Astrocyte (in vitro differentiated cells and primary cell): ENCODE data around the gene IL25. TPM values are rescaled to one million over a fixed set of nuclear protein-coding genes. Genes with fewer than 3 reads are reported as not detected.

Source experiments
- DNase-seq: peaks from one replicate; pipeline ENCODE4 v3.0.0-alpha.2; 2010; ENCODE audit warnings: low read depth
- FAIRE-seq: peaks from 2 replicates; lab custom pipeline; 2011; peaks lifted over from hg19 to GRCh38; lab: Jason Lieb, UNC
- H2AFZ ChIP-seq: 2 replicates; pipeline ENCODE4 v1.6.0; 2012; ENCODE audit warnings: low read depth, low read length, inconsistent platforms
- H3K27ac ChIP-seq: 2 replicates; pipeline ENCODE4 v1.5.1; 2011; ENCODE audit warnings: low read depth, low read length, inconsistent platforms
- H3K27me3 ChIP-seq: 2 replicates; pipeline ENCODE4 v1.6.0; 2011; ENCODE audit warnings: low read length, inconsistent platforms; ENCODE audit not compliant: insufficient read depth
- H3K36me3 ChIP-seq: 2 replicates; pipeline ENCODE4 v1.5.1; 2011; ENCODE audit warnings: low read length, inconsistent platforms; ENCODE audit not compliant: insufficient read depth
- H3K4me1 ChIP-seq: 2 replicates; pipeline ENCODE4 v1.5.1; 2011; ENCODE audit warnings: low read length, inconsistent platforms; ENCODE audit not compliant: insufficient read depth
- H3K4me2 ChIP-seq: 2 replicates; pipeline ENCODE4 v1.6.0; 2012; ENCODE audit warnings: low read length, inconsistent platforms
- H3K4me3 ChIP-seq: 2 replicates; pipeline ENCODE4 v1.5.1; 2011; ENCODE audit warnings: low read depth, mild to moderate bottlenecking, low read length, inconsistent platforms; ENCODE audit not compliant: insufficient read depth
- H3K79me2 ChIP-seq: 2 replicates; pipeline ENCODE4 v1.6.0; 2012; ENCODE audit warnings: mild to moderate bottlenecking, low read length, inconsistent platforms; ENCODE audit not compliant: insufficient read depth
- H3K9ac ChIP-seq: 2 replicates; pipeline ENCODE4 v1.6.0; 2012; ENCODE audit warnings: mild to moderate bottlenecking, low read length, inconsistent platforms
- H3K9me3 ChIP-seq: 2 replicates; pipeline ENCODE4 v1.5.1; 2012; ENCODE audit warnings: low read depth, mild to moderate bottlenecking, low read length, inconsistent platforms; ENCODE audit not compliant: insufficient read depth
- H4K20me1 ChIP-seq: 2 replicates; pipeline ENCODE4 v1.6.0; 2012; ENCODE audit warnings: low read length, inconsistent platforms; ENCODE audit not compliant: insufficient read depth
- H3K27ac Mint-ChIP-seq: one replicate; pipeline ENCODE4 v1.8.0; 2021; ENCODE audit warnings: mild to moderate bottlenecking, mixed read lengths; ENCODE audit not compliant: unreplicated experiment
- H3K27me3 Mint-ChIP-seq: one replicate; pipeline ENCODE4 v1.8.0; 2021; ENCODE audit warnings: low read depth, mixed read lengths; ENCODE audit not compliant: unreplicated experiment
- H3K36me3 Mint-ChIP-seq: one replicate; pipeline ENCODE4 v1.8.0; 2021; ENCODE audit warnings: low read depth, mixed read lengths; ENCODE audit not compliant: unreplicated experiment
- H3K4me1 Mint-ChIP-seq: one replicate; pipeline ENCODE4 v1.8.0; 2021; ENCODE audit warnings: low read depth, mixed read lengths; ENCODE audit not compliant: unreplicated experiment
- H3K4me3 Mint-ChIP-seq: one replicate; pipeline ENCODE4 v1.8.0; 2021; ENCODE audit warnings: mild to moderate bottlenecking, moderate library complexity, mixed read lengths; ENCODE audit not compliant: unreplicated experiment
- H3K9me3 Mint-ChIP-seq: one replicate; pipeline ENCODE4 v1.8.0; 2021; ENCODE audit warnings: mild to moderate bottlenecking, mixed read lengths; ENCODE audit not compliant: unreplicated experiment
- EZH2 ChIP-seq: IDR thresholded peaks from 2 replicates; pipeline ENCODE4 v1.6.1; 2012; ENCODE audit warnings: mild to moderate bottlenecking, low read length, inconsistent platforms; ENCODE audit not compliant: insufficient read depth
- total RNA-seq: library from RNA; stranded (reverse); gene quantifications from 2 replicates; pipeline ENCODE4 v1.2.1, GENCODE V29; 2021
- TF ChIP-seq, protein P1 (sequence below): IDR thresholded peaks from 2 replicates; pipeline ENCODE4 v1.5.1; 2011; ENCODE audit warnings: low read depth, mild to moderate bottlenecking, inconsistent platforms, low read length, moderate library complexity; ENCODE audit not compliant: insufficient read depth

IL25 gene
- total RNA-seq, 1 donor from 2014 or later: not detected

DNA sequence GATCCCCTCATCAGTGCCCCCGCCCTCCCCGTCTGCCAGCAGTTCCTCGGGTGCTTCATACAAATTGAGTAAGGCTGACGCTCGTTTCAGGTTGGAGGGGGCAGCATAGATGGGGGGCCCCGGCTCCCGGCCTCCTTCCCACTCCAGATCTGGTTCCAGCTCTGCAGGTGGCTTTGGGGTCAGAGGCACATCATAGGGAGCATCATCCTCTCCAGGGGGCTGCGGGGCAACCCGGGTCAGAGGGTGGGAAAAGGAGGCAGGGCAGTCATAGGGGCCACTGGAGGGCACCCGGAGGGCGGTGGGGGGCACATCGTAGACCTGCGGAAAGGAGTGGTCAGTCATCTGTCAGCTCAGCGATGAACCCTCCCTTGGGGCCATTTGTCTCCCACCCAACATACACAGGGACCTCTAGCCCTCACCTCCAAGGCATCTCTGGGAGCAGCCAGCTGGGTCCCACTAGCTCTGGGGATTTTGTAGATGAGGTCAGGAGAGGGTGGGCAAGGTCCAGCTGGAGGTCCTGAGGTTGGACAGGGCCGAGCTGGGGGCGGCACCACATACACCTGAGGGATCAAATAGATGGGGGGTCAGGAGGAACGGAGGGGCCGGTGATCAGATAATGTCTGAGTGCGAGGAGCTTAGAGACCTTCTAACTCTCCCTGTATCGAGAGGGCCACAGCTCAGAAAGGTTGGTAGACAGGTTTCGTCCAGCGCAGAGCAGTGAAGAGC, 12.7 kb upstream of the IL25 start:
- no peak overlapping the region for H3K4me2 ChIP-seq
- peaks cover 16% of the 10 kb centered on the region for H3K27me3 Mint-ChIP-seq
- peaks cover 3% of the 10 kb centered on the region for H3K36me3 ChIP-seq
- peaks cover 2% of the 10 kb centered on the region for H3K27me3 ChIP-seq
- DNase-seq (no peak), FAIRE-seq (no peak)
- no peak overlapping the region for H3K4me3 Mint-ChIP-seq
- no peak overlapping the region for H3K27ac ChIP-seq
- H3K79me2 ChIP-seq: peaks cover 13% of the 10 kb centered on the region
- TF ChIP-seq EZH2: no peak
- TF ChIP-seq, protein P1, sequence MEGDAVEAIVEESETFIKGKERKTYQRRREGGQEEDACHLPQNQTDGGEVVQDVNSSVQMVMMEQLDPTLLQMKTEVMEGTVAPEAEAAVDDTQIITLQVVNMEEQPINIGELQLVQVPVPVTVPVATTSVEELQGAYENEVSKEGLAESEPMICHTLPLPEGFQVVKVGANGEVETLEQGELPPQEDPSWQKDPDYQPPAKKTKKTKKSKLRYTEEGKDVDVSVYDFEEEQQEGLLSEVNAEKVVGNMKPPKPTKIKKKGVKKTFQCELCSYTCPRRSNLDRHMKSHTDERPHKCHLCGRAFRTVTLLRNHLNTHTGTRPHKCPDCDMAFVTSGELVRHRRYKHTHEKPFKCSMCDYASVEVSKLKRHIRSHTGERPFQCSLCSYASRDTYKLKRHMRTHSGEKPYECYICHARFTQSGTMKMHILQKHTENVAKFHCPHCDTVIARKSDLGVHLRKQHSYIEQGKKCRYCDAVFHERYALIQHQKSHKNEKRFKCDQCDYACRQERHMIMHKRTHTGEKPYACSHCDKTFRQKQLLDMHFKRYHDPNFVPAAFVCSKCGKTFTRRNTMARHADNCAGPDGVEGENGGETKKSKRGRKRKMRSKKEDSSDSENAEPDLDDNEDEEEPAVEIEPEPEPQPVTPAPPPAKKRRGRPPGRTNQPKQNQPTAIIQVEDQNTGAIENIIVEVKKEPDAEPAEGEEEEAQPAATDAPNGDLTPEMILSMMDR: no peak
- peaks cover 5% of the 10 kb centered on the region for H4K20me1 ChIP-seq
- H3K9me3 Mint-ChIP-seq: no peaks in the 10 kb centered on the region
- H3K36me3 Mint-ChIP-seq: peaks cover 3% of the 10 kb centered on the region
- H3K9ac ChIP-seq: no peak overlapping the region
- H3K27ac Mint-ChIP-seq: no peak overlapping the region
- H3K4me3 ChIP-seq: no peak overlapping the region
- no peak overlapping the region for H2AFZ ChIP-seq
- no peaks in the 10 kb centered on the region for H3K9me3 ChIP-seq
- H3K4me1 Mint-ChIP-seq: no peaks in the 10 kb centered on the region
- H3K4me1 ChIP-seq: peaks cover 10% of the 10 kb centered on the region

DNA sequence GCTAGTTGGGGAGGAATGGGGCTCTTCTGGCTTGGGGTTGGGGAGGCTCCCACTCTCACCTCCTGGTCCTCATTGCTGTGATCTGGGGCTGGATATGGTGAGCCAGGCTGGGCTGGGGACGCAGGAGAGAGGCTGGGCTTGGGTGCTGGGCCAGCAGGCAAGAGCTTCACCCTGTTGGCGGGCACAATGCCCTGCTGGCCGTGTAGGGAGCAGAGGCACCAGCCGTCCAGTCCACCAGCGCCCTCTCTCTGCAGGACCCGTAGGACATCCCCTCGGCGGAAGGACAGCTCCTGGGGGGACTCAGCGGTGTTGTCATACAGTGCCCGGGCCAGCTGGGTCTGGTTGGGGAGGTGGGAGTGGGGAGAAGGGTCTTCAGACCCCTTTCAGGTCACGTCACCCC, 12.1 kb upstream of the IL25 start:
- Histone ChIP-seq H3K9ac (no peak overlapping the region), H3K79me2 (peaks cover 15% of the 10 kb centered on the region), H3K9me3 (no peaks in the 10 kb centered on the region), H3K27ac (peak overlapping the region; percentile 8), H3K4me3 (no peak overlapping the region), H2AFZ (no peak overlapping the region), H3K27me3 (peaks cover 2% of the 10 kb centered on the region), H3K36me3 (peaks cover 3% of the 10 kb centered on the region), H3K4me1 (peaks cover 10% of the 10 kb centered on the region), H3K4me2 (no peak overlapping the region), H4K20me1 (peaks cover 5% of the 10 kb centered on the region)
- Mint-ChIP-seq H3K27me3 (peaks cover 12% of the 10 kb centered on the region), H3K4me3 (no peak overlapping the region), H3K4me1 (no peaks in the 10 kb centered on the region), H3K36me3 (peaks cover 1% of the 10 kb centered on the region), H3K27ac (no peak overlapping the region), H3K9me3 (no peaks in the 10 kb centered on the region)
- no peak for DNase-seq
- FAIRE-seq: no peak
- TF ChIP-seq EZH2: no peak
- TF ChIP-seq, protein P1: no peak

DNA sequence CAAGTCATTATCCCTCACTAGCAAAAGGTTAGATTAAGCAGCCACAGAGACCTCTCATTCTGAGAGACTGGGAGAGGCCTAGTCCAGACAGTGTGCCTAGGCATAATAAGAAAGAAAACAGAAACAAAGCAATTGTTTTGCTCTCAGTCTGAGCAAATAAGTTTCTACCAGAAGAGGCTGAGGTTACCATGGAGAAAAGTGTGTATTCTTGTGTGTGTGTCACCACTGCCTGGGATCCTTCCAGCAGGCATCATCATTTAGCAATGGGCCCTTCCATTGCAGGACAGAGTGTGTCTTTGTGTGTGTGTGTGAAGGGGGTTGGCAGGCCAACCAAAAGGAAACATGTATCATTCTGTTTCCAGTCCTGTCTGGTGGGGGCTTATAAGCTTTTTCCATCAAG, 11.3 kb upstream of the IL25 start:
- DNase-seq: peak; percentile 43

More for the DNA sequence above, 11.3 kb upstream of the IL25 start:
- Mint-ChIP-seq H3K4me1 (no peaks in the 10 kb centered on the region), H3K36me3 (peaks cover 1% of the 10 kb centered on the region), H3K27ac (peak overlapping the region; percentile 54), H3K4me3 (no peak overlapping the region), H3K27me3 (peaks cover 12% of the 10 kb centered on the region), H3K9me3 (no peaks in the 10 kb centered on the region)
- Histone ChIP-seq H3K9me3 (no peaks in the 10 kb centered on the region), H3K9ac (peak overlapping the region; percentile 47), H3K4me3 (no peak overlapping the region), H3K79me2 (peaks cover 15% of the 10 kb centered on the region), H3K27me3 (no peaks in the 10 kb centered on the region), H3K36me3 (peaks cover 3% of the 10 kb centered on the region), H2AFZ (no peak overlapping the region), H4K20me1 (peaks cover 5% of the 10 kb centered on the region), H3K4me1 (peaks cover 14% of the 10 kb centered on the region), H3K27ac (peak overlapping the region; percentile 22), H3K4me2 (no peak overlapping the region)
- FAIRE-seq: no peak
- TF ChIP-seq, protein P1: no peak
- TF ChIP-seq EZH2: no peak
